Ascending aorta (tissue), 2 donors: ENCODE results near the gene WIPI1. TPM values are rescaled to one million over a fixed set of nuclear protein-coding genes. Genes with fewer than 3 reads are reported as not detected.
A peak's percentile ranks its signal among the peaks of the same experiment; 100 is the strongest.

Experiments
- DNase-seq, 2 donors: peaks; one replicate each; pipeline ENCODE4 v3.0.0-alpha.2; 2019; ENCODE audit warnings: low spot score in 2 of 2
- H3K27ac ChIP-seq, 2 donors: fragments of 200-600 bp; sonication (generic); one replicate each; pipeline ENCODE4 v1.5.1; 2016 to 2017; ENCODE audit warnings: mild to moderate bottlenecking in 1 of 2
- H3K27me3 ChIP-seq: fragments of 200-600 bp; sonication (generic); one replicate; pipeline ENCODE4 v1.5.1; 2017
- H3K36me3 ChIP-seq, 2 donors: fragments of 200-600 bp; sonication (generic); one replicate each; pipeline ENCODE4 v1.5.1; 2016
- H3K4me1 ChIP-seq, 2 donors: fragments of 200-600 bp; sonication (generic); one replicate each; pipeline ENCODE4 v1.5.1; 2016 to 2017; ENCODE audit warnings: mild to moderate bottlenecking in 1 of 2
- H3K4me3 ChIP-seq, 2 donors: fragments of 200-600 bp; sonication (generic); one replicate each; pipeline ENCODE4 v1.5.1; 2016 to 2017; ENCODE audit warnings: mild to moderate bottlenecking in 1 of 2
- H3K9me3 ChIP-seq, 2 donors: fragments of 200-600 bp; sonication (generic); one replicate each; pipeline ENCODE4 v1.5.1; 2016
- CTCF ChIP-seq, 3 experiments: fragments of 200-600 bp in 2 of 3; fragments of 450-650 bp in 1 of 3; sonication (generic) in 2 of 3; IDR thresholded peaks; one replicate each; pipeline ENCODE4 v1.5.1; 2016 to 2019; ENCODE audit warnings: antibody characterized with exemption in 3 of 3, mild to moderate bottlenecking in 1 of 3, moderate library complexity in 1 of 3
- intact Hi-C: fragments of 100-400 bp; cut with DNase I; formaldehyde crosslinking; loops from one replicate; pipeline ENCODE4 v1.15.1; 2023
- total RNA-seq: library from RNA; depleted of rRNA; stranded (reverse); fragments of >200 nt; gene quantifications from one replicate; pipeline ENCODE4 v1.1.0, GENCODE V29; 2016

Gene WIPI1
- total RNA-seq, 1 donor from 2014 or later, result 18.0 TPM

DNA sequence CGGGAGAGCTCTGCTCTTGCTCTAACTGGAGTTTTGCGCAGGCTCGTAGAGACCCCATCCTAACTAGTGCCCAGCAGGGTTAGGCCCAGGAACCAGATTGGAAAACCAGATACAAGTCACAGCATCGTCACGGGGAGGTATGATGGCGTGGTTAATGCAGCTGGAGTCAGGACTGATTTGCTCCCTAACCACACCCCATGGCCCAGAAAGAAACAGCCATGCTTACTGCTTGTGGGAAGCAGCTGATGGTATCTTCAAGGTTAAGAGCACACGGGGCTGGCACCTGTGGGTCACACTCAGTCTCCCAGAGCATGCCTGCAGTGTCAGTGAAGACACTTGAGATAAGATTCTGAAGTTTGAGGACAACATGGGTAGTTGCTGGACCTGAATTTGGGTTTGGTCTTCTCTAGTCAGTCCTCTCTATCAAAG, 60.2 kb downstream of the WIPI1 start:
- DNase-seq, result no peak
- TF ChIP-seq CTCF (IDR thresholded peaks at IDR 0.05), result no peak
- Histone ChIP-seq H3K4me3 (no peak overlapping the region), H3K27me3 (no peaks in the 10 kb centered on the region), H3K36me3 (no peaks in the 10 kb centered on the region), H3K27ac (no peak overlapping the region), H3K4me1 (no peaks in the 10 kb centered on the region), H3K9me3 (no peaks in the 10 kb centered on the region)
- intact Hi-C loops, result loop anchor here (5.0 kb wide), 1 partner anchor 135 kb away; no protein-coding TSS in a partner anchor

DNA sequence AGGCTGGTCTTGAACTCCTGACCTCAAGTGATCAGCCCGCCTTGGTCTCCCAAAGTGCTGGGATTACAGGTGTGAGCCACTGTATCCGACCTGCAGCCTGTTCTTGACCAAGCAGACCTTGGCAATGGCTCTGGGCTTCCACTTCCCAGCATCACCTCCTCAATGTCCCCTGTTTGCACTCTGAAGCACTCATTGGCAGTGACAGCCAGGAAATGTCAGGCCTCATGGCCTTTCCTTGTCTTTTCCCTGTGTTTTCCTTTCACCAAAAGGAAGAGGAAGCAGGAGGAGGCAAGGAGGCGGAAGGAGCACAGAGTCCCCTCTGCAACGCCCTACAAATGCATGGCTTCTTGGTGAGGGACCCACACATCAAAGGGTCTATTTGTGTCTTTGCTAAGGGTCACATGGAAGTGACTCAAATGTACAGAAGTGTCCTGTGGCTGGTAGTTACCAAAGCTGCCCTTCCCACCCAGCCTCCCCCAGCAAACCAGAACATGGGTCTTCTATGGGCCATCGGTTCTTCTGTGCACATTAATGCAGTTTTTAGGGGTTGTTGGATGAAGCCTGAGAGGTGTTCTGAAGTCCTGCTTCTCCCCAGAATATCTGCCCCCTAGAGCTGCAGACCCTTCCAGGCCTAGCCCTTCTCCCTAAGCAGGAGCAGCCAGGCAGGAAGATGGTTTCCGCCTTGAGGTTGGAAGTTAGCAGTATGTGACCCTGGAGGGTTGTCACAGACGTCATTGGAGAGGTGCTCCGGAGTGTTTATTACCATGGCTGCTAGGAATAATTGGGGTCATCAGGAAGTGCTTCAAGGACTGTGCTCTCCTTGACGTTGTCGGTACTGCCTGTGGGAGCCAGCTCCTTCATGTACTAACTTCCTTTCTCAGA, 60.8 kb downstream of the WIPI1 start:
- H3K36me3 ChIP-seq, result no peaks in the 10 kb centered on the region
- no peak for TF ChIP-seq CTCF (IDR thresholded peaks at IDR 0.05)
- no peaks in the 10 kb centered on the region for H3K4me1 ChIP-seq
- no peak overlapping the region for H3K4me3 ChIP-seq
- intact Hi-C loops, result loop anchor here (5.0 kb wide), 1 partner anchor 134 kb away; no protein-coding TSS in a partner anchor
- H3K27ac ChIP-seq, result no peak overlapping the region
- H3K27me3 ChIP-seq, result no peaks in the 10 kb centered on the region
- no peaks in the 10 kb centered on the region for H3K9me3 ChIP-seq
- no peak for DNase-seq

GRCh38 chr17:68394608-68395331, 62.5 kb downstream of the WIPI1 start:
- DNase-seq, result no peak
- Histone ChIP-seq H3K4me1 (no peaks in the 10 kb centered on the region), H3K27me3 (no peaks in the 10 kb centered on the region), H3K9me3 (no peaks in the 10 kb centered on the region), H3K36me3 (no peaks in the 10 kb centered on the region), H3K27ac (no peak overlapping the region), H3K4me3 (no peak overlapping the region)
- intact Hi-C loops, result loop anchor here (5.0 kb wide), 1 partner anchor 132 kb away; no protein-coding TSS in a partner anchor
- TF ChIP-seq CTCF (IDR thresholded peaks at IDR 0.05), result no peak

- peak overlapping the region; percentile 19 to 43 for H3K27ac ChIP-seq
- H3K27me3 ChIP-seq, result no peaks in the 10 kb centered on the region
- TF ChIP-seq CTCF (IDR thresholded peaks at IDR 0.05), result no peak
- no peak for DNase-seq
- H3K36me3 ChIP-seq, result no peaks in the 10 kb centered on the region
- H3K4me3 ChIP-seq, result no peak overlapping the region
- H3K9me3 ChIP-seq, result no peaks in the 10 kb centered on the region
- intact Hi-C loops, result no loop called here
- no peaks in the 10 kb centered on the region for H3K4me1 ChIP-seq
Measured at GRCh38 chr17:68391561-68392268, 65.6 kb downstream of the WIPI1 start.

- intact Hi-C loops, result no loop called here
- TF ChIP-seq CTCF (IDR thresholded peaks at IDR 0.05), result no peak
- Histone ChIP-seq H3K4me1 (peaks cover 0 to 4% of the 10 kb centered on the region in 2 donors), H3K27ac (peak overlapping the region; percentile 19 to 43), H3K36me3 (no peaks in the 10 kb centered on the region), H3K4me3 (no peak overlapping the region), H3K27me3 (no peaks in the 10 kb centered on the region), H3K9me3 (no peaks in the 10 kb centered on the region)
- DNase-seq, result peak in 1 of 2 donors; percentile 81
Measured at GRCh38 chr17:68390888-68391545, 66.3 kb downstream of the WIPI1 start.
